ENCODE measurements around the gene UBE2V1.

UBE2V1 gene

GRCh38 chr20:50052550-50053361, 60.2 kb downstream of the UBE2V1 start:
- H3K27ac ChIP-seq, result no peak overlapping the region
- in situ Hi-C loops (cut with HindIII; ENCODE audit: low pct_ligation_motif_present, low sequenced_read_pairs), result no loop called here
- H3K27me3 ChIP-seq (replicated peaks), result no peaks in the 10 kb centered on the region
- H3K36me3 ChIP-seq (replicated peaks), result no peaks in the 10 kb centered on the region
- no peak overlapping the region for H3K4me3 ChIP-seq (ENCODE audit: low read depth, low read length)
- no peak for DNase-seq
- no peak for TF ChIP-seq CTCF (IDR thresholded peaks at IDR 0.05; ENCODE audit: low read depth, low read length, missing control alignments)

- no peak for DNase-seq
- no peak for TF ChIP-seq CTCF (IDR thresholded peaks at IDR 0.05; ENCODE audit: low read depth, low read length, missing control alignments)
- no peaks in the 10 kb centered on the region for H3K36me3 ChIP-seq (replicated peaks)
- H3K27ac ChIP-seq, result no peak overlapping the region
- H3K27me3 ChIP-seq (replicated peaks), result no peaks in the 10 kb centered on the region
- H3K4me3 ChIP-seq (ENCODE audit: low read depth, low read length), result no peak overlapping the region
- in situ Hi-C loops (cut with HindIII; ENCODE audit: low pct_ligation_motif_present, low sequenced_read_pairs), result no loop called here
Observed at GRCh38 chr20:50050660-50051308, 62.2 kb downstream of the UBE2V1 start.

- no peak for TF ChIP-seq CTCF (IDR thresholded peaks at IDR 0.05; ENCODE audit: low read depth, low read length, missing control alignments)
- no peak overlapping the region for H3K4me3 ChIP-seq (ENCODE audit: low read depth, low read length)
- in situ Hi-C loops (cut with HindIII; ENCODE audit: low pct_ligation_motif_present, low sequenced_read_pairs), result no loop called here
- no peaks in the 10 kb centered on the region for H3K27me3 ChIP-seq (replicated peaks)
- H3K36me3 ChIP-seq (replicated peaks), result no peaks in the 10 kb centered on the region
- no peak for DNase-seq
- H3K27ac ChIP-seq, result no peak overlapping the region
Observed at GRCh38 chr20:50050214-50050613, 62.7 kb downstream of the UBE2V1 start.

GRCh38 chr20:50049442-50050026, 63.4 kb downstream of the UBE2V1 start:
- H3K4me3 ChIP-seq (ENCODE audit: low read depth, low read length), result no peak overlapping the region
- H3K27me3 ChIP-seq (replicated peaks), result no peaks in the 10 kb centered on the region
- TF ChIP-seq CTCF (IDR thresholded peaks at IDR 0.05; ENCODE audit: low read depth, low read length, missing control alignments), result no peak
- in situ Hi-C loops (cut with HindIII; ENCODE audit: low pct_ligation_motif_present, low sequenced_read_pairs), result no loop called here
- no peak for DNase-seq
- H3K36me3 ChIP-seq (replicated peaks), result no peaks in the 10 kb centered on the region
- no peak overlapping the region for H3K27ac ChIP-seq

GRCh38 chr20:50048420-50049166, 64.4 kb downstream of the UBE2V1 start:
- TF ChIP-seq CTCF (IDR thresholded peaks at IDR 0.05; ENCODE audit: low read depth, low read length, missing control alignments), result no peak
- in situ Hi-C loops (cut with HindIII; ENCODE audit: low pct_ligation_motif_present, low sequenced_read_pairs), result no loop called here
- H3K4me3 ChIP-seq (ENCODE audit: low read depth, low read length), result no peak overlapping the region
- no peak for DNase-seq
- H3K27ac ChIP-seq, result no peak overlapping the region
- no peaks in the 10 kb centered on the region for H3K36me3 ChIP-seq (replicated peaks)
- no peaks in the 10 kb centered on the region for H3K27me3 ChIP-seq (replicated peaks)

All from brain microvascular endothelial cell (primary cell).